Esophagus squamous epithelium (tissue), 5 donors: ENCODE measurements around the gene GLI2. TPM values are rescaled to one million over a fixed set of nuclear protein-coding genes. Genes with fewer than 3 reads are reported as not detected.

ENCODE experiments used
- DNase-seq: peaks from one replicate; lab custom pipeline; 2025; lab: John Stamatoyannopoulos, UW
- H3K27ac ChIP-seq, 4 donors: fragments of 200-600 bp; sonication (generic); one replicate each; pipeline ENCODE4 v1.5.1; 2016 to 2019; ENCODE audit warnings: mild to moderate bottlenecking in 1 of 4
- H3K27me3 ChIP-seq, 4 donors: fragments of 200-600 bp; sonication (generic); 1 replicate in 3 of 4; 2 replicates in 1 of 4; pipeline versions ENCODE4 v1.5.1 to v1.6.0; 2017 to 2021; ENCODE audit warnings: antibody characterized with exemption in 1 of 4
- H3K36me3 ChIP-seq, 3 donors: fragments of 200-600 bp; sonication (generic); one replicate each; pipeline ENCODE4 v1.5.1; 2016 to 2019
- H3K4me1 ChIP-seq, 3 donors: fragments of 200-600 bp; sonication (generic); one replicate each; pipeline ENCODE4 v1.5.1; 2017 to 2019
- H3K4me3 ChIP-seq, 4 donors: fragments of 200-600 bp; sonication (generic); 1 replicate in 3 of 4; 2 replicates in 1 of 4; pipeline ENCODE4 v1.5.1; 2016 to 2019; ENCODE audit warnings: mild to moderate bottlenecking in 2 of 4, moderate library complexity in 1 of 4
- H3K9me3 ChIP-seq, 3 donors: fragments of 200-600 bp; sonication (generic); one replicate each; pipeline ENCODE4 v1.5.1; 2016 to 2019
- POLR2A ChIP-seq, 4 donors: fragments of 450-650 bp; IDR thresholded peaks; one replicate each; pipeline ENCODE4 v1.6.1; 2017; ENCODE audit warnings: antibody characterized with exemption in 4 of 4, mild to moderate bottlenecking in 4 of 4, moderate library complexity in 3 of 4
- WGBS, 2 donors: methylation state at CpG; one replicate each; pipeline ENCODE4 v1.1.5; 2018; 5-methylcytosine and 5-hydroxymethylcytosine counted together
- intact Hi-C: fragments of 100-400 bp; cut with DNase I; formaldehyde crosslinking; loops from one replicate; pipeline ENCODE4 v1.15.0; 2022
- total RNA-seq, 4 donors: library from RNA; depleted of rRNA; stranded (reverse); fragments of >200 nt; gene quantifications; one replicate each; pipeline ENCODE4 v1.1.0, GENCODE V29; 2016
- TF ChIP-seq, protein P1 (sequence below), 6 experiments: fragments of 450-650 bp in 4 of 6; fragments of 200-600 bp in 2 of 6; sonication (generic) in 2 of 6; IDR thresholded peaks; one replicate each; pipeline ENCODE4 v1.5.1; 2016 to 2019; ENCODE audit warnings: antibody characterized with exemption in 6 of 6, mild to moderate bottlenecking in 4 of 6, moderate library complexity in 4 of 6
- donor health status: DM: yes; HTN: yes; CAD: no.

Gene GLI2
- total RNA-seq, 4 donors from 2014 or later, result 1.1 to 2.7 (median 1.9) TPM

GRCh38 chr2:120774557-120775160, 39.0 kb downstream of the GLI2 start:
- Histone ChIP-seq H3K9me3 (no peaks in the 10 kb centered on the region), H3K36me3 (no peaks in the 10 kb centered on the region), H3K4me3 (no peak overlapping the region), H3K27ac (no peak overlapping the region), H3K27me3 (peaks cover 0 to 42% (median 0%) of the 10 kb centered on the region in 4 donors), H3K4me1 (peaks cover 3 to 15% (median 3%) of the 10 kb centered on the region in 3 donors)
- no peak for TF ChIP-seq POLR2A (IDR thresholded peaks at IDR 0.05)
- TF ChIP-seq, protein P1, sequence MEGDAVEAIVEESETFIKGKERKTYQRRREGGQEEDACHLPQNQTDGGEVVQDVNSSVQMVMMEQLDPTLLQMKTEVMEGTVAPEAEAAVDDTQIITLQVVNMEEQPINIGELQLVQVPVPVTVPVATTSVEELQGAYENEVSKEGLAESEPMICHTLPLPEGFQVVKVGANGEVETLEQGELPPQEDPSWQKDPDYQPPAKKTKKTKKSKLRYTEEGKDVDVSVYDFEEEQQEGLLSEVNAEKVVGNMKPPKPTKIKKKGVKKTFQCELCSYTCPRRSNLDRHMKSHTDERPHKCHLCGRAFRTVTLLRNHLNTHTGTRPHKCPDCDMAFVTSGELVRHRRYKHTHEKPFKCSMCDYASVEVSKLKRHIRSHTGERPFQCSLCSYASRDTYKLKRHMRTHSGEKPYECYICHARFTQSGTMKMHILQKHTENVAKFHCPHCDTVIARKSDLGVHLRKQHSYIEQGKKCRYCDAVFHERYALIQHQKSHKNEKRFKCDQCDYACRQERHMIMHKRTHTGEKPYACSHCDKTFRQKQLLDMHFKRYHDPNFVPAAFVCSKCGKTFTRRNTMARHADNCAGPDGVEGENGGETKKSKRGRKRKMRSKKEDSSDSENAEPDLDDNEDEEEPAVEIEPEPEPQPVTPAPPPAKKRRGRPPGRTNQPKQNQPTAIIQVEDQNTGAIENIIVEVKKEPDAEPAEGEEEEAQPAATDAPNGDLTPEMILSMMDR (IDR thresholded peaks at IDR 0.05), result no peak
- intact Hi-C loops, result no loop called here
- no peak for DNase-seq
- 86% methylated on average over 5 of the region's 5 CpGs for WGBS, 2 donors

DNA sequence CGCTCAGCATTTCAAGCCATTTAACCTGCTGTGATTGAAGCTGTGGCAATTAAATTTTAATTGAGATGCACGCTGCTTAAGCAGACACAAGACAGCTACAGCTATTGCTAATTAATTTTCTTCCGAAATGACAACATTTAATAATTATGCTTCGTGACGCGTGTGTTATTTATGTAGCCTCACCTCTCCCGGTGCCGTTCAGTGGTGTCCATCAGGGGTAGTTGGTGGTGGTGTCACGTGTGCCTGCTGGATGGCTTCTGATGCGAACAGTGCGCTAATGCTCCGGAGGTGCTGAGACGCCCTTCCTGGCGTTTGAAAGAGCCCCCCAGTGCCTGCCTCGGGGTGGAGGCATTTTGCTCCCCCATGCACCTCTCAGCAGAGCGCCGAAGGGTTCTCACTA, 39.5 kb downstream of the GLI2 start:
- no peak for DNase-seq
- 90 to 91% methylated on average over 8 to 17 of the region's 17 CpGs for WGBS, 2 donors
- Histone ChIP-seq H3K27ac (no peak overlapping the region), H3K4me3 (no peak overlapping the region), H3K9me3 (no peaks in the 10 kb centered on the region), H3K27me3 (peaks cover 0 to 47% (median 0%) of the 10 kb centered on the region in 4 donors), H3K4me1 (peaks cover 5 to 20% (median 8%) of the 10 kb centered on the region in 3 donors), H3K36me3 (no peaks in the 10 kb centered on the region)
- no peak for TF ChIP-seq POLR2A (IDR thresholded peaks at IDR 0.05)
- TF ChIP-seq, protein P1 (IDR thresholded peaks at IDR 0.05), result no peak
- intact Hi-C loops, result no loop called here

DNA sequence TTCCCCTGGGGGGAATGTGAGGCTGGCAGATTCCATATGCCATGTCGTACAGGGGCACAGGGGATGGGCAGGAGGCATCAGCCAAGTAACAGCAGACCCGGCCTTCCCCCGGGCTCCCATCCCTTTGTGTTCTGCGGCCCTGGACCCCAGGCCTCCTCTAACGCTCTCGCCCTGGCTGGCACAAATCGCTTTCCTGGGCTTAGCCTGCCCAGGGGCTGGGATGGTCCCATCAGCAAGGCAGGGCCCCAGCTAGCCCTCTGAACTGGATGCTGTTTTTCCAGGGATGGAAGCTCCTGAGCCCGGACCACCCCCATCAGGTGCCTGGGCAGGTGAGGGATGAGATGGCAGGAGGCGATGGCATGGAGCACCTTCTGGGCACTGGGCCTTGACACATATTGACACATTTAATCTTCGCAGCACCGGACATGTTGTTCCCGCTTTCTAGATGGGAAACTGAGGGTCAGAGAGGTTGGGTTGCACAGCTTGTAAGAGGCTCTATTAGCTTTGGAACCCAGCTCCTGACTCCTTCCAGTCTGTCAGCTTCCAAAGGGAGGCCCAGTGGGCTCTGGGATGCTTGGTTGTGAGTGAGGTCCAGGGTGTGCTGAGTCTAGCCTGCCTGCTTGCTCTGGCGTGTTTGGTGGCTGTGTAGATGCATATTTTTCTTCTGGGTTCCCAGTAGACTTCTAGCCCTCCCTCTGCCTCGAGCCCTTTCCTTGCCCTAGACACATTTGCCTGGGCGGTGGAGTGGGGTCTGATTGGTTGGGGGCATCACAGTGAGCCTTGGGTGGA, 40.3 kb downstream of the GLI2 start:
- H3K4me1 ChIP-seq, result peaks cover 10 to 26% (median 11%) of the 10 kb centered on the region in 3 donors
- DNase-seq, result no peak
- intact Hi-C loops, result no loop called here
- no peaks in the 10 kb centered on the region for H3K9me3 ChIP-seq
- TF ChIP-seq, protein P1 (IDR thresholded peaks at IDR 0.05), result no peak
- no peak for TF ChIP-seq POLR2A (IDR thresholded peaks at IDR 0.05)
- peaks cover 0 to 55% (median 0%) of the 10 kb centered on the region in 4 donors for H3K27me3 ChIP-seq
- WGBS, 2 donors, result 94% methylated on average over 9 of the region's 15 CpGs; no CpG with 5 or more reads in 1 of the 2 donors
- no peaks in the 10 kb centered on the region for H3K36me3 ChIP-seq
- H3K4me3 ChIP-seq, result no peak overlapping the region
- no peak overlapping the region for H3K27ac ChIP-seq

DNA sequence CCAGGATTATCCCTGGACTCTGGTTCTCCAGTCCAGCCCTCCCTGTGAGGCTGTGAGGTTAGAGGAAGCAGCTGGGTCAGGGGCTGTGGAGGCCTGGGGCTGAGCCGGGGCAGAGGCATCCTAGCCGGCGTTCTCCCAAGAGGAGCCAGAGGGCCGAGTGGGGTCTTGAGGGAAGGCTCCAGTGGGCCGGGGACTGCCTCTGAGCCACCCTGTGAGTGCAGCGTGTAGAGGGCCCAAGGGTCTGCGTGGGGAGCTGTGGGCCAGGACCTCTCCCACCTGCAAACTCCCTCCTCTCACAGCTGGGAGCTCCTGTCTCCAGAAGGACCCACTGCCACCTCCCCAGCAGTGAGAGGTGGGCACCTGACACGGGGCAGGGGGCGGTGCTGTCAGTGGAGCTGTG, 41.0 kb downstream of the GLI2 start:
- peaks cover 8 to 20% (median 11%) of the 10 kb centered on the region in 3 donors for H3K4me1 ChIP-seq
- H3K27ac ChIP-seq, result no peak overlapping the region
- H3K27me3 ChIP-seq, result peaks cover 0 to 59% (median 0%) of the 10 kb centered on the region in 4 donors
- no peak overlapping the region for H3K4me3 ChIP-seq
- H3K9me3 ChIP-seq, result no peaks in the 10 kb centered on the region
- intact Hi-C loops, result no loop called here
- 75 to 90% methylated on average over 2 to 3 of the region's 9 CpGs for WGBS, 2 donors
- no peak for DNase-seq
- TF ChIP-seq, protein P1 (IDR thresholded peaks at IDR 0.05), result no peak
- TF ChIP-seq POLR2A (IDR thresholded peaks at IDR 0.05), result no peak
- H3K36me3 ChIP-seq, result no peaks in the 10 kb centered on the region

- H3K4me3 ChIP-seq, result no peak overlapping the region
- no peaks in the 10 kb centered on the region for H3K36me3 ChIP-seq
- H3K4me1 ChIP-seq, result peaks cover 8 to 16% (median 11%) of the 10 kb centered on the region in 3 donors
- H3K27me3 ChIP-seq, result peaks cover 0 to 62% (median 0%) of the 10 kb centered on the region in 4 donors
- no peak for DNase-seq
- TF ChIP-seq POLR2A (IDR thresholded peaks at IDR 0.05), result no peak
- TF ChIP-seq, protein P1 (IDR thresholded peaks at IDR 0.05), result no peak
- intact Hi-C loops, result no loop called here
- WGBS, 2 donors, result 72 to 73% methylated on average over 8 to 11 of the region's 14 CpGs
- no peaks in the 10 kb centered on the region for H3K9me3 ChIP-seq
- no peak overlapping the region for H3K27ac ChIP-seq
These were observed 41.6 kb downstream of the GLI2 start for GRCh38 chr2:120777170-120777751.
